Panc1 (cell line): Measurements from ENCODE around the gene EARS2. TPM values are rescaled to one million over a fixed set of nuclear protein-coding genes. Genes with fewer than 3 reads are reported as not detected.

Source experiments
- ATAC-seq: fragments of 200-7000 bp; cut with Tn5 transposase; 2 replicates; pipeline ENCODE4 v1.9.1; 2020; ENCODE audit warnings: mild to moderate bottlenecking, moderate library complexity
- BruUV-seq: library from RNA; stranded (reverse); fragments of 400-500 nt; replicated peaks from 2 replicates; lab custom pipeline; 2021; lab: Mats Ljungman, UMichigan
- CTCF ChIA-PET: fragments of 300-600 bp; sonication (Branson Sonifier 250); formaldehyde crosslinking; loops from one replicate; lab custom pipeline; 2022; ENCODE audit warnings: antibody characterized with exemption; lab: Charles Lee
- POLR2A ChIA-PET: fragments of 300-600 bp; sonication (Branson Sonifier 250); formaldehyde crosslinking; loops from one replicate; lab custom pipeline; 2022; ENCODE audit warnings: antibody characterized with exemption; lab: Charles Lee
- DNase-seq: peaks from one replicate; pipeline ENCODE4 v3.0.0-alpha.2; 2010; ENCODE audit warnings: low read depth, low spot score
- H3K27ac ChIP-seq: 2 replicates; pipeline ENCODE4 v1.5.1; 2011; ENCODE audit warnings: mild to moderate bottlenecking, low read length, inconsistent platforms
- H3K27me3 ChIP-seq: fragments of 200-500 bp; sonication (Bioruptor generic); 2 replicates; pipeline ENCODE4 v1.6.0; 2014; ENCODE audit warnings: low read length, inconsistent platforms; ENCODE audit not compliant: control insufficient read depth, insufficient read depth
- H3K36me3 ChIP-seq: fragments of 200-500 bp; sonication (Bioruptor generic); 2 replicates; pipeline ENCODE4 v1.5.1; 2014; ENCODE audit warnings: inconsistent platforms, mild to moderate bottlenecking, low read length, moderate library complexity; ENCODE audit not compliant: control insufficient read depth, insufficient read depth
- H3K4me1 ChIP-seq: 2 replicates; pipeline ENCODE4 v1.5.1; 2011; ENCODE audit warnings: inconsistent platforms, mild to moderate bottlenecking, low read length, moderate library complexity; ENCODE audit not compliant: control insufficient read depth, insufficient read depth
- H3K4me3 ChIP-seq, 2 experiments: 2 replicates each; pipeline ENCODE4 v1.5.1; 2011 to 2012; ENCODE audit warnings: low read depth in 2 of 2, low read length in 2 of 2, mild to moderate bottlenecking in 2 of 2, inconsistent platforms in 1 of 2, moderate library complexity in 1 of 2
- H3K9me3 ChIP-seq: fragments of 200-500 bp; sonication (Bioruptor generic); 2 replicates; pipeline ENCODE4 v1.5.1; 2014; ENCODE audit warnings: low read depth, mild to moderate bottlenecking, inconsistent platforms, low read length, moderate library complexity; ENCODE audit not compliant: control insufficient read depth, insufficient read depth
- CTCF ChIP-seq: fragments of 450-650 bp; IDR thresholded peaks from 2 replicates; pipeline ENCODE4 v1.5.1; 2017; ENCODE audit warnings: mild to moderate bottlenecking
- POLR2AphosphoS5 ChIP-seq: IDR thresholded peaks from 2 replicates; pipeline ENCODE4 v1.6.1; 2012; ENCODE audit warnings: mild to moderate bottlenecking, low read depth, low read length, moderate library complexity
- REST ChIP-seq, 2 experiments: IDR thresholded peaks; 2 replicates each; pipeline ENCODE4 v1.6.1; 2011 to 2012; ENCODE audit warnings: low read depth in 2 of 2, control low read depth in 1 of 2, low read length in 1 of 2, mild to moderate bottlenecking in 1 of 2, moderate library complexity in 1 of 2; ENCODE audit not compliant: insufficient read depth in 1 of 2
- SIN3A ChIP-seq: IDR thresholded peaks from 2 replicates; pipeline ENCODE4 v1.6.1; 2012; ENCODE audit warnings: low read depth, mild to moderate bottlenecking, low read length, moderate library complexity, borderline replicate concordance; ENCODE audit not compliant: insufficient read depth
- TCF7L2 ChIP-seq: IDR thresholded peaks from 2 replicates; pipeline ENCODE4 v1.6.1; 2011; ENCODE audit warnings: mild to moderate bottlenecking, low read depth, low read length, inconsistent platforms
- in situ Hi-C: cut with HindIII; loops from 2 replicates; pipeline ENCODE4 v1.10.0; 2016; ENCODE audit warnings: low sequenced_read_pairs, low pct_unique_long_range_greater_than_20kb
- intact Hi-C: fragments of 100-400 bp; cut with micrococcal nuclease; formaldehyde crosslinking; loops from one replicate; pipeline ENCODE4 v1.10.0; 2022; ENCODE audit not compliant: unreplicated experiment
- total RNA-seq: library from RNA; stranded (reverse); gene quantifications from one replicate; pipeline ENCODE4 v1.2.1, GENCODE V29; 2021; ENCODE audit not compliant: unreplicated experiment

Gene EARS2
- total RNA-seq, 1 experiment from 2014 or later, result 31.3 TPM

DNA sequence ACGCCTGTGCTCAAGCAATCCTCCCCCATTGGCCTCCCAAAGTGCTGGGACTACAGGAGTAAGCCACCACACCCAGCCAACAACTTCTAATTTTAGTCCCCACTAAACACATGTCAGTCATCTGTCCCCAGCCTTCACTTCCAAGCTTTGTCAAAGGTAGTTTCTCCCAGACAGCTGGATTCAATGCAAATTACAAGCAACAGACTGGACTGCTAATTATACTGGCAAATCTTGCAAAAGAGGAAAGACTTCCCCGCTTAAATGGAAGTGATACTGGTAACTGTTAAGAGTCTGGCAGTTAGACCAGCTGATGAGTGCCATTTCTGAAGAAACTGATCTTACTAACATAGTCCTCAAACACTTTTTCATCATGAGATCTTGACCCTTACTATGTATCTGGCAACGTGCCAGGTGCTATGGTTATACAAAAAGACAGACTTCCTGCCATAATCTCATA lies 38.7 kb downstream of the EARS2 start:
- Histone ChIP-seq H3K27ac (no peak overlapping the region), H3K36me3 (peaks cover 7% of the 10 kb centered on the region), H3K4me3 (no peak overlapping the region), H3K27me3 (no peaks in the 10 kb centered on the region), H3K4me1 (no peaks in the 10 kb centered on the region), H3K9me3 (no peaks in the 10 kb centered on the region)
- in situ Hi-C loops (no loop called here), intact Hi-C loops (no loop called here)
- ATAC-seq, result no peak
- ChIA-PET POLR2A (no interaction called here), CTCF (no interaction called here)
- BruUV-seq, result no TSS peak
- no peak for TF ChIP-seq TCF7L2
- no peak for TF ChIP-seq POLR2AphosphoS5
- no peak for TF ChIP-seq CTCF
- no peak for TF ChIP-seq REST (IDR thresholded peaks at IDR 0.05; ENCODE audit: insufficient read depth in 1 of 2, low read depth in 2 of 2, low read length in 1 of 2)
- no peak for TF ChIP-seq SIN3A
- DNase-seq, result no peak

- ATAC-seq, result no peak
- no peaks in the 10 kb centered on the region for H3K4me1 ChIP-seq
- BruUV-seq, result no TSS peak
- no peaks in the 10 kb centered on the region for H3K9me3 ChIP-seq
- H3K27me3 ChIP-seq, result no peaks in the 10 kb centered on the region
- no peak for DNase-seq
- no peak overlapping the region for H3K4me3 ChIP-seq
- ChIA-PET CTCF (no interaction called here), POLR2A (no interaction called here)
- TF ChIP-seq SIN3A (no peak), POLR2AphosphoS5 (no peak), TCF7L2 (no peak), REST (IDR thresholded peaks at IDR 0.05; ENCODE audit: insufficient read depth in 1 of 2, low read depth in 2 of 2, low read length in 1 of 2) (no peak), CTCF (no peak)
- in situ Hi-C loops (no loop called here), intact Hi-C loops (no loop called here)
- peaks cover under 1% of the 10 kb centered on the region; the same call in 1 of the 2 replicates for H3K36me3 ChIP-seq
- H3K27ac ChIP-seq, result no peak overlapping the region
Observed at GRCh38 chr16:23516366-23517137, 40.6 kb downstream of the EARS2 start.
